Endothelial cell of umbilical vein (primary cell): Measurements from ENCODE around the gene SEMA4A.

ENCODE experiments used
- MYC ChIP-seq: IDR thresholded peaks from one replicate; pipeline ENCODE4 v1.6.1; 2011; ENCODE audit warnings: mild to moderate bottlenecking, low read depth, low read length
- TF ChIP-seq, protein P1 (sequence below): IDR thresholded peaks from 2 replicates; pipeline ENCODE4 v1.6.1; 2011; ENCODE audit not compliant: insufficient read depth, insufficient read length
- TF ChIP-seq, protein P2 (sequence below), 2 donors: IDR thresholded peaks; 1 replicate in 1 of 2; 2 replicates in 1 of 2; pipeline ENCODE4 v1.5.1; 2011; ENCODE audit warnings: low read length in 2 of 2, mild to moderate bottlenecking in 2 of 2, moderate library complexity in 2 of 2, control low read depth in 1 of 2, inconsistent platforms in 1 of 2, low read depth in 1 of 2; ENCODE audit not compliant: insufficient read depth in 1 of 2; ENCODE audit errors: extremely low read depth in 1 of 2

GRCh38 chr1:156163712-156164111, 10.3 kb downstream of the SEMA4A start:
- TF ChIP-seq, protein P1, sequence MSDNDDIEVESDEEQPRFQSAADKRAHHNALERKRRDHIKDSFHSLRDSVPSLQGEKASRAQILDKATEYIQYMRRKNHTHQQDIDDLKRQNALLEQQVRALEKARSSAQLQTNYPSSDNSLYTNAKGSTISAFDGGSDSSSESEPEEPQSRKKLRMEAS: no peak
- TF ChIP-seq, protein P2, sequence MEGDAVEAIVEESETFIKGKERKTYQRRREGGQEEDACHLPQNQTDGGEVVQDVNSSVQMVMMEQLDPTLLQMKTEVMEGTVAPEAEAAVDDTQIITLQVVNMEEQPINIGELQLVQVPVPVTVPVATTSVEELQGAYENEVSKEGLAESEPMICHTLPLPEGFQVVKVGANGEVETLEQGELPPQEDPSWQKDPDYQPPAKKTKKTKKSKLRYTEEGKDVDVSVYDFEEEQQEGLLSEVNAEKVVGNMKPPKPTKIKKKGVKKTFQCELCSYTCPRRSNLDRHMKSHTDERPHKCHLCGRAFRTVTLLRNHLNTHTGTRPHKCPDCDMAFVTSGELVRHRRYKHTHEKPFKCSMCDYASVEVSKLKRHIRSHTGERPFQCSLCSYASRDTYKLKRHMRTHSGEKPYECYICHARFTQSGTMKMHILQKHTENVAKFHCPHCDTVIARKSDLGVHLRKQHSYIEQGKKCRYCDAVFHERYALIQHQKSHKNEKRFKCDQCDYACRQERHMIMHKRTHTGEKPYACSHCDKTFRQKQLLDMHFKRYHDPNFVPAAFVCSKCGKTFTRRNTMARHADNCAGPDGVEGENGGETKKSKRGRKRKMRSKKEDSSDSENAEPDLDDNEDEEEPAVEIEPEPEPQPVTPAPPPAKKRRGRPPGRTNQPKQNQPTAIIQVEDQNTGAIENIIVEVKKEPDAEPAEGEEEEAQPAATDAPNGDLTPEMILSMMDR (IDR thresholded peaks at IDR 0.05; ENCODE audit: extremely low read depth in 1 of 2, insufficient read depth in 1 of 2, low read depth in 1 of 2, low read length in 2 of 2): no peak
- no peak for TF ChIP-seq MYC
